Mucosa of rectum (tissue), 2 donors: Measurements from ENCODE around the gene KCTD5.

Experiments used
- H3K27ac ChIP-seq, 2 donors: one replicate each; pipeline ENCODE4 v1.7.0; 2013; ENCODE audit warnings: inconsistent platforms in 2 of 2, low read depth in 2 of 2, low read length in 2 of 2
- H3K27me3 ChIP-seq, 2 donors: one replicate each; pipeline ENCODE4 v1.7.0; 2013; ENCODE audit warnings: low read length in 2 of 2; ENCODE audit not compliant: control insufficient read depth in 2 of 2, insufficient read depth in 2 of 2
- H3K36me3 ChIP-seq, 2 donors: one replicate each; pipeline ENCODE4 v1.7.0; 2013; ENCODE audit warnings: low read length in 2 of 2; ENCODE audit not compliant: control insufficient read depth in 2 of 2, insufficient read depth in 2 of 2
- H3K4me1 ChIP-seq, 2 donors: one replicate each; pipeline ENCODE4 v1.7.0; 2013; ENCODE audit warnings: low read length in 2 of 2, mild to moderate bottlenecking in 1 of 2; ENCODE audit not compliant: control insufficient read depth in 2 of 2, insufficient read depth in 2 of 2
- H3K4me3 ChIP-seq, 2 donors: one replicate each; pipeline ENCODE4 v1.7.0; 2013; ENCODE audit warnings: low read length in 2 of 2
- H3K9ac ChIP-seq, 2 donors: one replicate each; pipeline ENCODE4 v1.7.0; 2013; ENCODE audit warnings: low read length in 2 of 2, low read depth in 1 of 2, mild to moderate bottlenecking in 1 of 2
- H3K9me3 ChIP-seq, 2 donors: one replicate each; pipeline ENCODE4 v1.7.0; 2013; ENCODE audit warnings: low read length in 2 of 2; ENCODE audit not compliant: control insufficient read depth in 2 of 2
- donor health status: healthy.
- donor health status: Normal muscosa, but diverticular disease.

KCTD5 gene

GRCh38 chr16:2751577-2752034 lies 69.3 kb downstream of the KCTD5 start:
- peak overlapping the region; percentile 92 to 98 for H3K9ac ChIP-seq
- H3K27ac ChIP-seq, result peak overlapping the region; percentile 99 to 100
- H3K27me3 ChIP-seq, result no peaks in the 10 kb centered on the region
- peaks cover 19 to 25% of the 10 kb centered on the region in 2 donors for H3K4me1 ChIP-seq
- H3K4me3 ChIP-seq, result peak overlapping the region; percentile 95 to 98
- H3K36me3 ChIP-seq, result peaks cover 3% of the 10 kb centered on the region in 2 donors
- H3K9me3 ChIP-seq, result no peaks in the 10 kb centered on the region

- Histone ChIP-seq H3K27ac (peak within 1 kb of the TSS; percentile 99 to 100), H3K4me1 (peaks cover 19 to 25% of the 10 kb centered on the region in 2 donors), H3K9me3 (no peaks in the 10 kb centered on the region), H3K4me3 (peak within 1 kb of the TSS; percentile 95 to 98), H3K9ac (peak within 1 kb of the TSS; percentile 92 to 98), H3K27me3 (no peaks in the 10 kb centered on the region), H3K36me3 (peaks cover 7 to 8% of the 10 kb centered on the region in 2 donors)
Measured at GRCh38 chr16:2752035-2752849, 69.9 kb downstream of the KCTD5 start, which contains the start of gene SRRM2. TSS of gene SRRM2 (plus strand) at chr16:2752638. CDS start at chr16:2756365, 3,727 bp downstream.

- Histone ChIP-seq H3K9me3 (no peaks in the 10 kb centered on the region), H3K27ac (peak overlapping the region; percentile 99 to 100), H3K9ac (peak overlapping the region; percentile 92 to 98), H3K27me3 (no peaks in the 10 kb centered on the region), H3K4me3 (peak overlapping the region; percentile 87 to 98), H3K36me3 (peaks cover 16% of the 10 kb centered on the region in 2 donors), H3K4me1 (peaks cover 19 to 25% of the 10 kb centered on the region in 2 donors)
Measured at GRCh38 chr16:2752850-2753732, 70.8 kb downstream of the KCTD5 start.

- H3K9me3 ChIP-seq, result no peaks in the 10 kb centered on the region
- H3K9ac ChIP-seq, result peak overlapping the region; percentile 71 to 92
- no peaks in the 10 kb centered on the region for H3K27me3 ChIP-seq
- peak overlapping the region; percentile 99 to 100 for H3K27ac ChIP-seq
- H3K4me3 ChIP-seq, result peak overlapping the region; percentile 87 to 98
- H3K4me1 ChIP-seq, result peaks cover 19 to 25% of the 10 kb centered on the region in 2 donors
- H3K36me3 ChIP-seq, result peaks cover 22% of the 10 kb centered on the region in 2 donors
Measured at GRCh38 chr16:2753733-2754020, 71.4 kb downstream of the KCTD5 start.

- Histone ChIP-seq H3K9ac (peak overlapping the region in 1 of 2 donors; percentile 92), H3K36me3 (peaks cover 37% of the 10 kb centered on the region in 2 donors), H3K4me3 (peak overlapping the region; percentile 87 to 98), H3K27me3 (no peaks in the 10 kb centered on the region), H3K4me1 (peaks cover 21 to 25% of the 10 kb centered on the region in 2 donors), H3K27ac (no peak overlapping the region), H3K9me3 (no peaks in the 10 kb centered on the region)
Measured at GRCh38 chr16:2755158-2755557, 72.8 kb downstream of the KCTD5 start.

GRCh38 chr16:2756288-2757015 lies 74.1 kb downstream of the KCTD5 start:
- Histone ChIP-seq H3K27ac (no peak overlapping the region), H3K9me3 (no peaks in the 10 kb centered on the region), H3K27me3 (no peaks in the 10 kb centered on the region), H3K4me3 (no peak overlapping the region), H3K9ac (no peak overlapping the region), H3K36me3 (peaks cover 48 to 50% of the 10 kb centered on the region in 2 donors), H3K4me1 (peaks cover 24 to 26% of the 10 kb centered on the region in 2 donors)

GRCh38 chr16:2757344-2757743 lies 75.0 kb downstream of the KCTD5 start:
- Histone ChIP-seq H3K36me3 (peaks cover 57 to 58% of the 10 kb centered on the region in 2 donors), H3K9ac (no peak overlapping the region), H3K4me1 (peaks cover 19 to 23% of the 10 kb centered on the region in 2 donors), H3K4me3 (no peak overlapping the region), H3K27ac (no peak overlapping the region), H3K27me3 (no peaks in the 10 kb centered on the region), H3K9me3 (no peaks in the 10 kb centered on the region)
